RKO (cell line): ENCODE measurements around the gene FES.

Experiments
- DNase-seq: peaks from one replicate; pipeline ENCODE4 v3.0.0-alpha.2; 2016; ENCODE audit warnings: low spot score

The FES gene

GRCh38 chr15:90876512-90877170, 7.7 kb upstream of the FES start:
- DNase-seq: no peak

DNA sequence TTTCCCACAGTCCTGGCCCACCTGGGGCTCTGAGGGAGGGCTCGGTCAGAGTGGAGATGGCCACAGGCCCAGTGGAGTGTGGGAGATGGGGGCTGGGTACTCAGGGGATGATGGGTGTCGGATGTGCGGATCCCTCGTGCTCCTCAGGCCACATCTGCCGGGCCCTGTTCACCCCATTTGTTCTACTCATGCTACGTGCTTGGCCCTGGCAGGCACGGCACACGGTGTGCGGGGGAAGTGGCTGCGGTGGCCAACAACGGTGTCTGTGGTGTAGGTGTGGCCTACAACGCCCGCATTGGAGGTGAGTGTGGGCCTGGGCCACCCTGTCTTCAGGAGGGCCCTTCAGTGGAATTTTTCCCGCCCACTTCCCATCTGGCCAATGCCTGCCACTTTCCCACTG, 7.0 kb upstream of the FES start:
- DNase-seq: no peak

DNA sequence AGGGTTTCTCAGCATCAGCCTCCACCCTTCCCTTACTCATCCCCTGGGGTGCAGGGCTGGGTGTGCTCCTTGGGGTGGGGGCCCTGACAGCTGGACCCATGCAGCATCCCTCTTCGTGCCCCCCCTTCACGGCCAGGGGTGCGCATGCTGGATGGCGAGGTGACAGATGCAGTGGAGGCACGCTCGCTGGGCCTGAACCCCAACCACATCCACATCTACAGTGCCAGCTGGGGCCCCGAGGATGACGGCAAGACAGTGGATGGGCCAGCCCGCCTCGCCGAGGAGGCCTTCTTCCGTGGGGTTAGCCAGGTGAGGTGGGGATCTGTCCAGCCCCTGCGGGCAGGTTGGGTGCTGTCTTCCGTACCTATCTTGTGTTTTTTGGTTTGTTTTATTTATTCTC, 6.3 kb upstream of the FES start:
- no peak for DNase-seq

GRCh38 chr15:90878660-90879059, 5.6 kb upstream of the FES start:
- DNase-seq: no peak

DNA sequence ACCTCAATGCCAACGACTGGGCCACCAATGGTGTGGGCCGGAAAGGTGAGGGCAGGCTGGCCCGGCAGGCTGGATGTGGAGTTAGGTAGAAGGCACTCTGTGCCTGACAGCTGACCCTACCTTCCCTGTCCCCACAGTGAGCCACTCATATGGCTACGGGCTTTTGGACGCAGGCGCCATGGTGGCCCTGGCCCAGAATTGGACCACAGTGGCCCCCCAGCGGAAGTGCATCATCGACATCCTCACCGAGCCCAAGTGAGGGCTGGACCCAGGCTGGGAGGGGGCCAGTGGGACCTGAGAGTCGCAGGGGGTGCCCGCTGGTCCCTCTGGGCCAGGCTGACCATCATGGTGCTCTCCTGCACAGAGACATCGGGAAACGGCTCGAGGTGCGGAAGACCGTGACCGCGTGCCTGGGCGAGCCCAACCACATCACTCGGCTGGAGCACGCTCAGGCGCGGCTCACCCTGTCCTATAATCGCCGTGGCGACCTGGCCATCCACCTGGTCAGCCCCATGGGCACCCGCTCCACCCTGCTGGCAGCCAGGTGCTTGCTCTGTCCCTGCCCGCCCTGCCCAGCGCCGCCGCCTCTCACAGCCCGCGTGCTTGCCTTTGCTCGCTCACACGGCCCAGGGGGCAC, 4.5 kb upstream of the FES start:
- no peak for DNase-seq

- DNase-seq: no peak
Observed at GRCh38 chr15:90880381-90881145, 3.7 kb upstream of the FES start.

GRCh38 chr15:90881181-90881977, 2.9 kb upstream of the FES start:
- no peak for DNase-seq

- DNase-seq: no peak
Observed at GRCh38 chr15:90881978-90882721, 2.2 kb upstream of the FES start.

DNA sequence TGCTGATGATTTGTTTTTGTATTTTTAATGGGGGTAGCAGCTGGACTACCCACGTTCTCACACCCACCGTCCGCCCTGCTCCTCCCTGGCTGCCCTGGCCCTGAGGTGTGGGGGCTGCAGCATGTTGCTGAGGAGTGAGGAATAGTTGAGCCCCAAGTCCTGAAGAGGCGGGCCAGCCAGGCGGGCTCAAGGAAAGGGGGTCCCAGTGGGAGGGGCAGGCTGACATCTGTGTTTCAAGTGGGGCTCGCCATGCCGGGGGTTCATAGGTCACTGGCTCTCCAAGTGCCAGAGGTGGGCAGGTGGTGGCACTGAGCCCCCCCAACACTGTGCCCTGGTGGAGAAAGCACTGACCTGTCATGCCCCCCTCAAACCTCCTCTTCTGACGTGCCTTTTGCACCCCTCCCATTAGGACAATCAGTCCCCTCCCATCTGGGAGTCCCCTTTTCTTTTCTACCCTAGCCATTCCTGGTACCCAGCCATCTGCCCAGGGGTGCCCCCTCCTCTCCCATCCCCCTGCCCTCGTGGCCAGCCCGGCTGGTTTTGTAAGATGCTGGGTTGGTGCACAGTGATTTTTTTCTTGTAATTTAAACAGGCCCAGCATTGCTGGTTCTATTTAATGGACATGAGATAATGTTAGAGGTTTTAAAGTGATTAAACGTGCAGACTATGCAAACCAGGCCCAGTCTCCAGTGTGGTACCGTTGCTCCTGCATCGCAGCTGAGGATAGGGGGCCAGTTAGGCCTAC, 1.4 kb upstream of the FES start:
- DNase-seq: no peak

DNA sequence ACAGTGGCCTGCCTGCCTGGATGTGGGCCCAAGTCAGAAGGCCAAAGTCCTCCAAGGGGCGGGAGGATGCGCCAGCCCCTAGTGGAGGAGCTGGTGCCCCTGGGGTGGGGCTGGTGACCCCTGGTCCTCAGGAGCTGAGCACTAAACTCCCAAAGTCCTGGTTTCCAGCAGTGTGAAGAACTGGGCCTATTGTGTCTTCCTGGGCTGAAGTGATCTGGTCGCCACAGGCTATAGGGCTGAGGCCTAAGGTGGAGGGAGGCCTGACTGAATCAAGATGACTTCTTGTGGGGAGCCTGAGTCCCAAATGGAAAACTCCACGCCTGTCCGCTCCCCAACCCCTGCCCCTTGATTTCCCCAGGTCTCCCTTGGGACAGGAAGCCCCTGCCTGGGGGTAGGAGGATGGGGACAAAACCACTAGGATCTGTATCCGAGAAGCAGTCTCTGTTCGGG, 753 bp upstream of the FES start:
- DNase-seq: no peak

- no peak for DNase-seq
Observed at GRCh38 chr15:90884719-90885431, 571 bp downstream of the FES start.

DNA sequence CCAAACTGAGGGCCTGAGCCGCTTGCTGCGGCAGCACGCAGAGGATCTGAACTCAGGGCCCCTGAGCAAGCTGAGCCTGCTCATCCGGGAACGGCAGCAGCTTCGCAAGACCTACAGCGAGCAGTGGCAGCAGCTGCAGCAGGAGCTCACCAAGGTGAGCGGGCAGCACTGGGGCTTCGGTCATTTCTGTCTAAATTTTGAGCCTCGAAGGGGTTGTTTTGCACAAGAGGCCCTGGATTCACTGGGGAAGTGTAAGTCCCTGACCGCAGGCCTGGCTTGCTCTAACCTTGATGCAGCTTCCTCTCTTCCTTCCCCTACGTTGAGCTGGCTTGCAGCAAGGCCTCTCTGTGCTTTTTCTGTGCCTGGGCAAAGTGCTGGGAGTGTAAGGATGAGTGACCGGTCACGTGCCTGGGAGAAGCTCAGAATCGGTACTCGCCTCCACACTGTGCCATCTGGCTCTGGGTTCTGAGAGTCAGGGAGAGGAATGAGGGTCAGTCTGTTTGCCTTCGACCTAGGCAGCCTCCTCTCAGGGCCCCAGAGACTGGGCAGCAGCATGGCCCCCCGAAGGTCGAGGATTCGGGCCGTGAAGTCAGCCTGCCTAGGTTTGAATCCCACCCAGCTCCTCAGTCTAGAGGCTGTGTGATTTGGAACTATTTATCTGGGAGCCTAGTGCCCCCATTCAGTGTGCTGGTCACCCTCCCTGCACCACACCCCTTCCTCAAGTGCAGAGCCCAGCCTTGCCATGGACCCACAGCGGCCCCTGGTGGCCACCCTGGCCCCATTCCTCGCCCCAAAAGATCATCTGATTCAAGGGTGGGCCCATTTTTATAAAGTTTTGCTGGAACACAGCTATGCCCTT, 1.4 kb downstream of the FES start:
- peak; percentile 48 for DNase-seq

- DNase-seq: no peak
Observed at GRCh38 chr15:90886291-90886614, 1.9 kb downstream of the FES start.

DNA sequence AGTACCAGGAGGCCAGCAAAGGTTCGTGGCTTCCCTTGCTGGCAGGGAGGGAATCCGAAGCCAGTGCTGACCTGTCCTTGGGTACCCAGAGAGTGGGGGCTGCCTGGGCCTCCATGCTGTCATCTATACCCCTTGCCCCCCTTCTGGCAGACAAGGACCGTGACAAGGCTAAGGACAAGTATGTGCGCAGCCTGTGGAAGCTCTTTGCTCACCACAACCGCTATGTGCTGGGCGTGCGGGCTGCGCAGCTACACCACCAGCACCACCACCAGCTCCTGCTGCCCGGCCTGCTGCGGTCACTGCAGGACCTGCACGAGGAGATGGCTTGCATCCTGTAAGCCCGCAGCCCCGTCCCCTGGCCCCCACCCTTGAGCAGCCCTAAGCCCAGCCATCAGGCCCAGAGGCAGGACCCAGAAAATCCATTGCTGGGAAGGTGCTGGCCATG, 2.8 kb downstream of the FES start:
- no peak for DNase-seq

DNA sequence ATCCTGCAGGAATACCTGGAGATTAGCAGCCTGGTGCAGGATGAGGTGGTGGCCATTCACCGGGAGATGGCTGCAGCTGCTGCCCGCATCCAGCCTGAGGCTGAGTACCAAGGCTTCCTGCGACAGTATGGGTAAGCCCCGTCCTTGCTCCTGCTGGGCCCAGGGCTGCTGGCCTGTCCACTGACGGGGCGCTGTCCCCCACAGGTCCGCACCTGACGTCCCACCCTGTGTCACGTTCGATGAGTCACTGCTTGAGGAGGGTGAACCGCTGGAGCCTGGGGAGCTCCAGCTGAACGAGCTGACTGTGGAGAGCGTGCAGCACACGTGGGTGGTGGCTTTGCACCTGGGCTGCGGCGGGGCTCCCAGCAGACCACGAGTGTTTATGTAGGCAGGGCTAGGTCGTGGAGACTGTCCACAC, 5.0 kb downstream of the FES start:
- DNase-seq: no peak

DNA sequence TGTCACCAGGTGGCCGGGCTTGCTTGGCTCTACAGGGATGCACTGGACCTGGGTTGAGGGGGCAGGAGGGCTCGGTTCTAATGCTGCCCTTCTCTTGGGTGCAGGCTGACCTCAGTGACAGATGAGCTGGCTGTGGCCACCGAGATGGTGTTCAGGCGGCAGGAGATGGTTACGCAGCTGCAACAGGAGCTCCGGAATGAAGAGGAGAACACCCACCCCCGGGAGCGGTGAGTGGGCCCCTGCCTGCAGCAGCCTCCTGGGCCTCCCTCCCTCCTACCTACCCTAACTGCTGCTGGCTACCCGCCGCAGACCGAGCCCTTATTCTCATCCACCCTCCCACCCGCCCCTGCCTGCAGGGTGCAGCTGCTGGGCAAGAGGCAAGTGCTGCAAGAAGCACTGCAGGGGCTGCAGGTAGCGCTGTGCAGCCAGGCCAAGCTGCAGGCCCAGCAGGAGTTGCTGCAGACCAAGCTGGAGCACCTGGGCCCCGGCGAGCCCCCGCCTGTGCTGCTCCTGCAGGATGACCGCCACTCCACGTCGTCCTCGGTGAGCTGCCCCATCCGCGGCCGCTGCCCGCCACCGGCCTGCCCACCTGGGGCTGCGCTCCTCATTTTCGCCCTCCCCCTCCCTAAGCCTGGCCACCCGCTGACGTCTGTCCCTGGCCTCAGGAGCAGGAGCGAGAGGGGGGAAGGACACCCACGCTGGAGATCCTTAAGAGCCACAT, 5.6 kb downstream of the FES start:
- DNase-seq: no peak

DNA sequence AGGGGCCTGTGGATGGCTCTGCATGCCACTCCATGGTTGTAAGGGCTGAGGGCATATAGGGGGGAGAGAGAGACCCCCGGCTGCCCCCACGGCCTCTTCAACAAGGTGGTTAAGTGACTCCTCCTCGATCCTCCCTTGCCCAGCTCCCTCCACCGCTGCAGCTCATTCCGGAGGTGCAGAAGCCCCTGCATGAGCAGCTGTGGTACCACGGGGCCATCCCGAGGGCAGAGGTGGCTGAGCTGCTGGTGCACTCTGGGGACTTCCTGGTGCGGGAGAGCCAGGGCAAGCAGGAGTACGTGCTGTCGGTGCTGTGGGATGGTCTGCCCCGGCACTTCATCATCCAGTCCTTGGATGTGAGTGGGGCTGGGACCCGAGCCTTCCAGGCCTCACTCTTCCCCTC, 6.5 kb downstream of the FES start:
- DNase-seq: no peak

- no peak for DNase-seq
Observed at GRCh38 chr15:90891346-90891949, 7.1 kb downstream of the FES start.
